PFSK-1 (cell line): ENCODE measurements around the gene EIF5A.

ENCODE experiments used
- POLR2AphosphoS5 ChIP-seq: IDR thresholded peaks from 2 replicates; pipeline ENCODE4 v1.6.1; 2012; ENCODE audit warnings: low read depth, mild to moderate bottlenecking, control low read depth, low read length, moderate library complexity
- TAF1 ChIP-seq: IDR thresholded peaks from 2 replicates; pipeline ENCODE4 v1.6.1; 2012; ENCODE audit warnings: low read length, control low read depth, borderline replicate concordance; ENCODE audit not compliant: insufficient read depth
- TF ChIP-seq, protein P1 (sequence below), 2 experiments: IDR thresholded peaks; 2 replicates each; pipeline versions ENCODE4 v1.6.1 to v1.8.0; 2011 to 2012; ENCODE audit warnings: low read depth in 2 of 2, low read length in 2 of 2, control low read depth in 1 of 2, inconsistent platforms in 1 of 2, mild to moderate bottlenecking in 1 of 2, moderate library complexity in 1 of 2; ENCODE audit not compliant: insufficient read depth in 1 of 2

DNA sequence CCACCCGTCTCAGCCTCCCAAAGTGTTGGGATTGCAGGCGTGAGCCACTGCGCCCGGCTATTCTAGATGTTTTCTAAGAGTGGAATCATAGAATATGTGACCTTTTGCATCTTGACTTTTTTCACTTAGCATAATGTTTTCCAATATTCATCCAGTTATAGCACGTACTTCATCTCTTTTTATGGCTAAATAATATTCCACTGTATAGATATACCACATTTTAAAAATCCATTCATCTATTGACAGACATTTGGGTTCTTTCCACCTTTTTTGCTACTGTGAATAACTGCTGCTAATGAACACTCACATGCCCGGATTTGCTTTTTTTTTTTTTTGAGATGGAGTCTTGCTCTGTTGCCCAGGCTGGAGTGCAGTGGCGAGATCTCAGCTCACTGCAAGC is 3.2 kb upstream of the EIF5A start:
- TF ChIP-seq POLR2AphosphoS5 (no peak), TAF1 (no peak)
- TF ChIP-seq, protein P1, sequence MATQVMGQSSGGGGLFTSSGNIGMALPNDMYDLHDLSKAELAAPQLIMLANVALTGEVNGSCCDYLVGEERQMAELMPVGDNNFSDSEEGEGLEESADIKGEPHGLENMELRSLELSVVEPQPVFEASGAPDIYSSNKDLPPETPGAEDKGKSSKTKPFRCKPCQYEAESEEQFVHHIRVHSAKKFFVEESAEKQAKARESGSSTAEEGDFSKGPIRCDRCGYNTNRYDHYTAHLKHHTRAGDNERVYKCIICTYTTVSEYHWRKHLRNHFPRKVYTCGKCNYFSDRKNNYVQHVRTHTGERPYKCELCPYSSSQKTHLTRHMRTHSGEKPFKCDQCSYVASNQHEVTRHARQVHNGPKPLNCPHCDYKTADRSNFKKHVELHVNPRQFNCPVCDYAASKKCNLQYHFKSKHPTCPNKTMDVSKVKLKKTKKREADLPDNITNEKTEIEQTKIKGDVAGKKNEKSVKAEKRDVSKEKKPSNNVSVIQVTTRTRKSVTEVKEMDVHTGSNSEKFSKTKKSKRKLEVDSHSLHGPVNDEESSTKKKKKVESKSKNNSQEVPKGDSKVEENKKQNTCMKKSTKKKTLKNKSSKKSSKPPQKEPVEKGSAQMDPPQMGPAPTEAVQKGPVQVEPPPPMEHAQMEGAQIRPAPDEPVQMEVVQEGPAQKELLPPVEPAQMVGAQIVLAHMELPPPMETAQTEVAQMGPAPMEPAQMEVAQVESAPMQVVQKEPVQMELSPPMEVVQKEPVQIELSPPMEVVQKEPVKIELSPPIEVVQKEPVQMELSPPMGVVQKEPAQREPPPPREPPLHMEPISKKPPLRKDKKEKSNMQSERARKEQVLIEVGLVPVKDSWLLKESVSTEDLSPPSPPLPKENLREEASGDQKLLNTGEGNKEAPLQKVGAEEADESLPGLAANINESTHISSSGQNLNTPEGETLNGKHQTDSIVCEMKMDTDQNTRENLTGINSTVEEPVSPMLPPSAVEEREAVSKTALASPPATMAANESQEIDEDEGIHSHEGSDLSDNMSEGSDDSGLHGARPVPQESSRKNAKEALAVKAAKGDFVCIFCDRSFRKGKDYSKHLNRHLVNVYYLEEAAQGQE (IDR thresholded peaks at IDR 0.05; ENCODE audit: insufficient read depth in 1 of 2, low read depth in 2 of 2, low read length in 2 of 2), result no peak
